ENCODE results near the gene PZP.

DNA sequence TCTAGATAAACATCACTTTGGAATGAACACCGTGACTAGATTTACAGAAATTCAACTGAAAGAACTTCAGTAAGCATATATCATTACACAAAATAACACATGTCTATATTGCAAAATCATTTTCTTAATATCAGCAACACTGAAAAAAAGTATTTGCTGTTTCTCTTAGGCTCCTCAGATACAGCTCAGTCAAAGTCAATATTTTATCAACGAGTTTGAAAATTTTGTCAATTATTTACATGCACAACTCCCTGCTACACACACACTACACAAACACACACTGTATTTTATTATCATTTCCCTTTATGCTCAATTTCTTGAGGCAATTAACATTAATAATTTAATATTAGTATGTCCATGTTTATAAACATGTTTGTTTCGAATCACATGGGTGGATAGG, 3.8 kb downstream of the PZP start:
- TF ChIP-seq JUN (IDR thresholded peaks at IDR 0.05; ENCODE audit: low read depth, low read length) = no peak
- TF ChIP-seq, protein P1, sequence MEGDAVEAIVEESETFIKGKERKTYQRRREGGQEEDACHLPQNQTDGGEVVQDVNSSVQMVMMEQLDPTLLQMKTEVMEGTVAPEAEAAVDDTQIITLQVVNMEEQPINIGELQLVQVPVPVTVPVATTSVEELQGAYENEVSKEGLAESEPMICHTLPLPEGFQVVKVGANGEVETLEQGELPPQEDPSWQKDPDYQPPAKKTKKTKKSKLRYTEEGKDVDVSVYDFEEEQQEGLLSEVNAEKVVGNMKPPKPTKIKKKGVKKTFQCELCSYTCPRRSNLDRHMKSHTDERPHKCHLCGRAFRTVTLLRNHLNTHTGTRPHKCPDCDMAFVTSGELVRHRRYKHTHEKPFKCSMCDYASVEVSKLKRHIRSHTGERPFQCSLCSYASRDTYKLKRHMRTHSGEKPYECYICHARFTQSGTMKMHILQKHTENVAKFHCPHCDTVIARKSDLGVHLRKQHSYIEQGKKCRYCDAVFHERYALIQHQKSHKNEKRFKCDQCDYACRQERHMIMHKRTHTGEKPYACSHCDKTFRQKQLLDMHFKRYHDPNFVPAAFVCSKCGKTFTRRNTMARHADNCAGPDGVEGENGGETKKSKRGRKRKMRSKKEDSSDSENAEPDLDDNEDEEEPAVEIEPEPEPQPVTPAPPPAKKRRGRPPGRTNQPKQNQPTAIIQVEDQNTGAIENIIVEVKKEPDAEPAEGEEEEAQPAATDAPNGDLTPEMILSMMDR (IDR thresholded peaks at IDR 0.05; ENCODE audit: control extremely low read depth in 1 of 3, insufficient read depth in 1 of 3, low read depth in 1 of 3, low read length in 3 of 3) = no peak
- no peak for TF ChIP-seq RAD21 (IDR thresholded peaks at IDR 0.05 in 1 of 2, conservative IDR thresholded peaks at IDR 0.05 in 1 of 2; ENCODE audit: low read depth in 2 of 2, low read length in 2 of 2)
- TF ChIP-seq NRF1 (IDR thresholded peaks at IDR 0.05; ENCODE audit: low read depth, low read length) = no peak
- no peak for TF ChIP-seq FOSL1 (IDR thresholded peaks at IDR 0.05; ENCODE audit: insufficient read depth, low read depth, low read length)
- TF ChIP-seq KDM1A (IDR thresholded peaks at IDR 0.05; ENCODE audit: borderline replicate concordance, low read length) = no peak
- TF ChIP-seq SIN3A (conservative IDR thresholded peaks at IDR 0.05 in 1 of 2, IDR thresholded peaks at IDR 0.05 in 1 of 2; ENCODE audit: low read depth in 1 of 2, low read length in 2 of 2) = no peak
- no peak for TF ChIP-seq EZH2 (IDR thresholded peaks at IDR 0.05; ENCODE audit: low read depth, low read length, severe bottlenecking)
- no peak for TF ChIP-seq CBX8 (IDR thresholded peaks at IDR 0.05; ENCODE audit: borderline replicate concordance, low read depth, low read length)
- TF ChIP-seq, protein P2, sequence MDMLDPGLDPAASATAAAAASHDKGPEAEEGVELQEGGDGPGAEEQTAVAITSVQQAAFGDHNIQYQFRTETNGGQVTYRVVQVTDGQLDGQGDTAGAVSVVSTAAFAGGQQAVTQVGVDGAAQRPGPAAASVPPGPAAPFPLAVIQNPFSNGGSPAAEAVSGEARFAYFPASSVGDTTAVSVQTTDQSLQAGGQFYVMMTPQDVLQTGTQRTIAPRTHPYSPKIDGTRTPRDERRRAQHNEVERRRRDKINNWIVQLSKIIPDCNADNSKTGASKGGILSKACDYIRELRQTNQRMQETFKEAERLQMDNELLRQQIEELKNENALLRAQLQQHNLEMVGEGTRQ (IDR thresholded peaks at IDR 0.05; ENCODE audit: low read length) = no peak
- TF ChIP-seq POLR2A (IDR thresholded peaks at IDR 0.05; ENCODE audit: control extremely low read depth in 1 of 2, low read depth in 2 of 2, low read length in 2 of 2) = no peak
- TF ChIP-seq BRCA1 (IDR thresholded peaks at IDR 0.05; ENCODE audit: low read depth, low read length) = no peak
- TF ChIP-seq RBBP5 (IDR thresholded peaks at IDR 0.05; ENCODE audit: borderline replicate concordance, low read depth, low read length) = no peak
- TF ChIP-seq POLR2AphosphoS5 (IDR thresholded peaks at IDR 0.05; ENCODE audit: low read depth, low read length) = no peak
